Nephron progenitor cell (in vitro differentiated cells): ENCODE results near the gene ABCE1.
A peak's percentile ranks its signal among the peaks of the same experiment; 100 is the strongest.

Source experiments
- DNase-seq: peaks from one replicate; pipeline ENCODE4 v3.0.0; 2021
- H3K27ac Mint-ChIP-seq: 2 replicates; pipeline ENCODE4 v1.8.0; 2021; ENCODE audit warnings: mild to moderate bottlenecking, moderate library complexity, mixed read lengths
- H3K27me3 Mint-ChIP-seq: 2 replicates; pipeline ENCODE4 v1.8.0; 2021; ENCODE audit warnings: mild to moderate bottlenecking, low read depth, mixed read lengths; ENCODE audit not compliant: poor library complexity
- H3K36me3 Mint-ChIP-seq: 2 replicates; pipeline ENCODE4 v1.8.0; 2021; ENCODE audit warnings: low read depth, mixed read lengths
- H3K4me1 Mint-ChIP-seq: 2 replicates; pipeline ENCODE4 v1.8.0; 2021; ENCODE audit warnings: mixed read lengths
- H3K4me3 Mint-ChIP-seq: 2 replicates; pipeline ENCODE4 v1.8.0; 2021; ENCODE audit warnings: mild to moderate bottlenecking, moderate library complexity, mixed read lengths
- H3K9me3 Mint-ChIP-seq: 2 replicates; pipeline ENCODE4 v1.8.0; 2021; ENCODE audit warnings: mild to moderate bottlenecking, moderate library complexity, mixed read lengths
- CTCF ChIP-seq: fragments of 200-600 bp; sonication (generic); IDR thresholded peaks from 2 replicates; pipeline ENCODE4 v1.5.0; 2021; ENCODE audit warnings: antibody characterized with exemption

Gene ABCE1

GRCh38 chr4:145097821-145098674, at the start of gene ABCE1, which contains the start of gene ANAPC10:
ABCE1 (plus strand) TSS chr4:145098311; CDS start chr4:145104413, 6,102 bp downstream.
ANAPC10 (minus strand) TSS chr4:145098196; CDS start chr4:145096099, 2,097 bp downstream.
- Mint-ChIP-seq H3K36me3 (peaks cover 30% of the 10 kb centered on the region), H3K9me3 (peaks cover 25% of the 10 kb centered on the region), H3K4me3 (peak within 1 kb of the TSS; percentile 94), H3K4me1 (peaks cover 19% of the 10 kb centered on the region), H3K27ac (peak within 1 kb of the TSS; percentile 100), H3K27me3 (no peaks in the 10 kb centered on the region)
- peak; percentile 94 for DNase-seq
- no peak for TF ChIP-seq CTCF

- H3K36me3 Mint-ChIP-seq, result peaks cover 26% of the 10 kb centered on the region
- no peak for DNase-seq
- peaks cover 6% of the 10 kb centered on the region for H3K9me3 Mint-ChIP-seq
Measured at GRCh38 chr4:145048817-145049216, 49.3 kb upstream of the ABCE1 start.

GRCh38 chr4:145049241-145049640, 48.9 kb upstream of the ABCE1 start:
- no peak for DNase-seq
- Mint-ChIP-seq H3K4me3 (no peak overlapping the region), H3K27me3 (no peaks in the 10 kb centered on the region), H3K36me3 (peaks cover 26% of the 10 kb centered on the region), H3K27ac (peak overlapping the region; percentile 57), H3K9me3 (peaks cover 6% of the 10 kb centered on the region), H3K4me1 (no peaks in the 10 kb centered on the region)
- TF ChIP-seq CTCF, result no peak

More at GRCh38 chr4:145048817-145049216, 49.3 kb upstream of the ABCE1 start:
- no peak for TF ChIP-seq CTCF
- Mint-ChIP-seq H3K4me1 (peaks cover 4% of the 10 kb centered on the region), H3K4me3 (no peak overlapping the region), H3K27me3 (no peaks in the 10 kb centered on the region), H3K27ac (no peak overlapping the region)

GRCh38 chr4:145055533-145056257, 42.4 kb upstream of the ABCE1 start:
- no peak overlapping the region for H3K4me3 Mint-ChIP-seq
- TF ChIP-seq CTCF, result no peak
- no peak for DNase-seq
- H3K27ac Mint-ChIP-seq, result no peak overlapping the region
- no peaks in the 10 kb centered on the region for H3K27me3 Mint-ChIP-seq
- peaks cover 3% of the 10 kb centered on the region for H3K9me3 Mint-ChIP-seq
- peaks cover 10% of the 10 kb centered on the region for H3K4me1 Mint-ChIP-seq
- peaks cover 23% of the 10 kb centered on the region for H3K36me3 Mint-ChIP-seq

GRCh38 chr4:145056325-145057130, 41.6 kb upstream of the ABCE1 start:
- Mint-ChIP-seq H3K36me3 (peaks cover 14% of the 10 kb centered on the region), H3K27ac (no peak overlapping the region), H3K9me3 (peaks cover 3% of the 10 kb centered on the region), H3K4me1 (peaks cover 10% of the 10 kb centered on the region), H3K27me3 (no peaks in the 10 kb centered on the region), H3K4me3 (no peak overlapping the region)
- no peak for TF ChIP-seq CTCF
- DNase-seq, result no peak
